HCT116 (cell line): ENCODE measurements around the gene CA4. TPM values are rescaled to one million over a fixed set of nuclear protein-coding genes. Genes with fewer than 3 reads are reported as not detected.

Source experiments
- ATAC-seq: fragments of 200-7000 bp; cut with Tn5 transposase; 2 replicates; pipeline ENCODE4 v1.9.1; 2020; ENCODE audit warnings: mild to moderate bottlenecking, moderate library complexity
- BruUV-seq: library from RNA; stranded (reverse); fragments of 400-500 nt; replicated peaks from 2 replicates; lab custom pipeline; 2021; lab: Mats Ljungman, UMichigan
- CTCF ChIA-PET: fragments of 300-600 bp; sonication (Branson Sonifier 250); formaldehyde crosslinking; loops from one replicate; lab custom pipeline; 2021; ENCODE audit warnings: antibody characterized with exemption; lab: Charles Lee
- POLR2A ChIA-PET: fragments of 300-600, 350-600 bp; sonication (Branson Sonifier 250); formaldehyde crosslinking; loops from one replicate; lab custom pipeline; 2021; ENCODE audit warnings: antibody characterized with exemption; lab: Charles Lee
- RAD21 ChIA-PET, 2 experiments: fragments of 300-600 bp; sonication (Branson Sonifier 250); formaldehyde crosslinking; loops; one replicate each; lab custom pipeline; 2023; ENCODE audit warnings: low total read pairs in 2 of 2; ENCODE audit not compliant: uncharacterized antibody in 2 of 2, unreplicated experiment in 2 of 2, low non-redundant PET in 1 of 2; lab: Charles Lee
- DNase-seq: peaks from one replicate; pipeline ENCODE4 v3.0.0-alpha.2; 2010; ENCODE audit warnings: low read depth, low spot score
- H2AFZ ChIP-seq: fragments of 200-600 bp; shearing (Covaris generic), sonication (generic); 2 replicates; pipeline ENCODE4 v1.6.1; 2017; ENCODE audit warnings: low read depth, mixed run types, mixed read lengths, antibody characterized with exemption, low read length; ENCODE audit not compliant: poor library complexity, severe bottlenecking
- H3K27ac ChIP-seq: 2 replicates; pipeline ENCODE4 v1.5.1; 2012; ENCODE audit warnings: low read depth, low read length
- H3K27me3 ChIP-seq: fragments of 200-600 bp; sonication (generic); 2 replicates; pipeline ENCODE4 v1.6.1; 2016; ENCODE audit warnings: mixed run types, low read length, mixed read lengths; ENCODE audit not compliant: insufficient read depth
- H3K36me3 ChIP-seq, 2 experiments: fragments of 200-500 bp in 1 of 2; fragments of 200-600 bp in 1 of 2; sonication (Bioruptor generic) in 1 of 2; sonication (generic) in 1 of 2; 2 replicates each; pipeline versions ENCODE4 v1.5.1 to v1.6.1; 2014 to 2016; ENCODE audit warnings: low read length in 2 of 2, inconsistent platforms in 1 of 2, mixed read lengths in 1 of 2, mixed run types in 1 of 2; ENCODE audit not compliant: insufficient read depth in 2 of 2, control insufficient read depth in 1 of 2
- H3K4me1 ChIP-seq, 2 experiments: fragments of 200-600 bp in 1 of 2; sonication (generic) in 1 of 2; 2 replicates each; pipeline versions ENCODE4 v1.5.1 to v1.6.1; 2012 to 2017; ENCODE audit warnings: low read length in 2 of 2, inconsistent platforms in 1 of 2, mild to moderate bottlenecking in 1 of 2, mixed read lengths in 1 of 2, mixed run types in 1 of 2, moderate library complexity in 1 of 2; ENCODE audit not compliant: insufficient read depth in 2 of 2, control insufficient read depth in 1 of 2
- H3K4me2 ChIP-seq: fragments of 200-600 bp; sonication (generic); 2 replicates; pipeline ENCODE4 v1.6.1; 2017; ENCODE audit warnings: mixed run types, low read length, mixed read lengths
- H3K4me3 ChIP-seq, 2 experiments: fragments of 200-600 bp in 1 of 2; sonication (generic) in 1 of 2; replicated peaks in 1 of 2; 2 replicates each; pipeline ENCODE4 v1.5.1; 2011 to 2016; ENCODE audit warnings: low read length in 2 of 2, control low read depth in 1 of 2, low read depth in 1 of 2, mild to moderate bottlenecking in 1 of 2, mixed read lengths in 1 of 2, mixed run types in 1 of 2
- H3K79me2 ChIP-seq: fragments of 200-600 bp; sonication (generic); 2 replicates; pipeline ENCODE4 v1.6.1; 2017; ENCODE audit warnings: mild to moderate bottlenecking, mixed run types, low read length, moderate library complexity, mixed read lengths; ENCODE audit not compliant: insufficient read depth
- H3K9ac ChIP-seq: fragments of 200-600 bp; sonication (generic); 2 replicates; pipeline ENCODE4 v1.6.1; 2016; ENCODE audit warnings: low read length, mixed read lengths
- H3K9me2 ChIP-seq: fragments of 200-600 bp; sonication (generic), shearing (Covaris generic); 2 replicates; pipeline ENCODE4 v1.6.1; 2017; ENCODE audit warnings: mixed run types, mild to moderate bottlenecking, moderate library complexity; ENCODE audit not compliant: insufficient read depth
- H3K9me3 ChIP-seq, 2 experiments: fragments of 200-500 bp in 1 of 2; fragments of 200-600 bp in 1 of 2; sonication (Bioruptor generic) in 1 of 2; sonication (generic) in 1 of 2; 2 replicates each; pipeline ENCODE4 v1.6.1; 2014 to 2017; ENCODE audit warnings: low read length in 2 of 2, mixed read lengths in 2 of 2, inconsistent platforms in 1 of 2, low read depth in 1 of 2, mild to moderate bottlenecking in 1 of 2, mixed run types in 1 of 2, moderate library complexity in 1 of 2; ENCODE audit not compliant: control insufficient read depth in 1 of 2, insufficient read depth in 1 of 2
- H4K20me1 ChIP-seq: fragments of 200-600 bp; sonication (generic), shearing (Covaris generic); 2 replicates; pipeline ENCODE4 v1.6.1; 2017; ENCODE audit warnings: mixed run types, mild to moderate bottlenecking, moderate library complexity; ENCODE audit not compliant: insufficient read depth
- ATF3 ChIP-seq: IDR thresholded peaks from 2 replicates; pipeline ENCODE4 v1.6.1; 2012
- CBX3 ChIP-seq: IDR thresholded peaks from 2 replicates; pipeline ENCODE4 v1.6.1; 2012; ENCODE audit warnings: low read depth
- EGR1 ChIP-seq: IDR thresholded peaks from 2 replicates; pipeline ENCODE4 v1.6.1; 2012; ENCODE audit warnings: low read depth
- ELF1 ChIP-seq: IDR thresholded peaks from 2 replicates; pipeline ENCODE4 v1.6.1; 2012; ENCODE audit warnings: low read depth, borderline replicate concordance
- EZH2 ChIP-seq: fragments of 200-600 bp; sonication (generic); IDR thresholded peaks from 2 replicates; pipeline ENCODE4 v1.6.1; 2017; ENCODE audit warnings: antibody characterized with exemption, mixed run types
- EZH2phosphoT487 ChIP-seq: fragments of 200-600 bp; IDR thresholded peaks from 2 replicates; pipeline ENCODE4 v1.6.1; 2018; ENCODE audit warnings: antibody characterized with exemption, borderline replicate concordance
- FOSL1 ChIP-seq: IDR thresholded peaks from 2 replicates; pipeline ENCODE4 v1.6.1; 2012; ENCODE audit warnings: low read depth
- MAX ChIP-seq: IDR thresholded peaks from 2 replicates; pipeline ENCODE4 v1.6.1; 2012
- POLR2AphosphoS5 ChIP-seq: IDR thresholded peaks from 2 replicates; pipeline ENCODE4 v1.6.1; 2011; ENCODE audit warnings: mild to moderate bottlenecking, low read depth, low read length, moderate library complexity
- REST ChIP-seq: IDR thresholded peaks from 2 replicates; pipeline ENCODE4 v1.6.1; 2012; ENCODE audit warnings: low read depth
- SP1 ChIP-seq: IDR thresholded peaks from 2 replicates; pipeline ENCODE4 v1.6.1; 2012; ENCODE audit warnings: low read depth
- SRF ChIP-seq: IDR thresholded peaks from 2 replicates; pipeline ENCODE4 v1.6.1; 2012; ENCODE audit warnings: low read depth
- TCF7L2 ChIP-seq: IDR thresholded peaks from 2 replicates; pipeline ENCODE4 v1.7.0; 2011; ENCODE audit warnings: borderline replicate concordance, inconsistent platforms; ENCODE audit not compliant: insufficient read depth, insufficient read length; ENCODE audit errors: extremely low read depth
- YY1 ChIP-seq: IDR thresholded peaks from 2 replicates; pipeline ENCODE4 v1.6.1; 2011; ENCODE audit warnings: low read length, low read depth, moderate library complexity, mild to moderate bottlenecking; ENCODE audit not compliant: insufficient replicate concordance; ENCODE audit errors: extremely low read depth
- ZBTB33 ChIP-seq: IDR thresholded peaks from 2 replicates; pipeline ENCODE4 v1.6.1; 2011; ENCODE audit warnings: mild to moderate bottlenecking, low read length, moderate library complexity; ENCODE audit not compliant: insufficient replicate concordance; ENCODE audit errors: extremely low read depth
- ZFX ChIP-seq: fragments of 450-650 bp; IDR thresholded peaks from 2 replicates; pipeline ENCODE4 v1.6.1; 2017
- ZNF274 ChIP-seq: fragments of 200-500 bp; sonication (Bioruptor generic); IDR thresholded peaks from 2 replicates; pipeline ENCODE4 v1.6.1; 2014; ENCODE audit warnings: mild to moderate bottlenecking, low read depth, low read length, inconsistent platforms
- intact Hi-C: fragments of 100-400 bp; cut with micrococcal nuclease; formaldehyde crosslinking; loops from 2 replicates; pipeline ENCODE4 v1.10.0; 2022
- total RNA-seq: library from RNA; stranded (reverse); gene quantifications from one replicate; pipeline ENCODE4 v1.2.1, GENCODE V29; 2021; ENCODE audit not compliant: unreplicated experiment

CA4 gene
- total RNA-seq, 1 experiment from 2014 or later, result 0.20 TPM

- TF ChIP-seq EZH2 (no peak), ZFX (peak; percentile 87; the same call in 1 of the 2 replicates), TCF7L2 (peak; percentile 69)
Measured at GRCh38 chr17:60135151-60135950, 14.4 kb upstream of the CA4 start (continued).

- peak; percentile 7 for ATAC-seq
Measured at GRCh38 chr17:60135951-60136666, 13.7 kb upstream of the CA4 start.

More at GRCh38 chr17:60135951-60136666, 13.7 kb upstream of the CA4 start:
- RAD21 ChIA-PET, result no interaction called here
- TF ChIP-seq ZNF274 (no peak), MAX (no peak), YY1 (no peak), POLR2AphosphoS5 (no peak), ZFX (no peak), SP1 (no peak), EGR1 (no peak), FOSL1 (no peak), ELF1 (no peak), EZH2phosphoT487 (no peak), CBX3 (no peak), TCF7L2 (no peak), ZBTB33 (no peak), ATF3 (no peak), SRF (no peak), REST (no peak)
- Histone ChIP-seq H3K4me3 (peak overlapping the region; percentile 85 to 96), H3K27ac (no peak overlapping the region), H3K9ac (no peak overlapping the region; the same call in 1 of the 2 replicates), H4K20me1 (no peaks in the 10 kb centered on the region), H3K9me2 (no peaks in the 10 kb centered on the region), H3K27me3 (no peaks in the 10 kb centered on the region), H3K4me1 (peaks cover 3 to 14% of the 10 kb centered on the region in 2 experiments; a peak in 1 of 4 replicates), H2AFZ (peak overlapping the region; percentile 98), H3K9me3 (no peaks in the 10 kb centered on the region), H3K36me3 (no peaks in the 10 kb centered on the region), H3K4me2 (peak overlapping the region; percentile 95), H3K79me2 (peaks cover 4% of the 10 kb centered on the region; the same call in 1 of the 2 replicates)
- BruUV-seq, result no TSS peak
- POLR2A ChIA-PET, result no interaction called here
- intact Hi-C loops, result no loop called here
- no peak for DNase-seq
- CTCF ChIA-PET, result no interaction called here
